Caco-2 (cell line): Measurements from ENCODE around the gene TLR1. TPM values are rescaled to one million over a fixed set of nuclear protein-coding genes. Genes with fewer than 3 reads are reported as not detected.

ENCODE experiments used
- BruUV-seq: library from RNA; stranded (reverse); fragments of 400-500 nt; replicated peaks from 2 replicates; lab custom pipeline; 2021; lab: Mats Ljungman, UMichigan
- CTCF ChIA-PET: fragments of 300-600 bp; sonication (Branson Sonifier 250); formaldehyde crosslinking; loops from one replicate; lab custom pipeline; 2022; ENCODE audit warnings: antibody characterized with exemption; lab: Charles Lee
- POLR2A ChIA-PET: fragments of 300-600 bp; sonication (Branson Sonifier 250); formaldehyde crosslinking; loops from one replicate; lab custom pipeline; 2022; ENCODE audit warnings: antibody characterized with exemption; lab: Charles Lee
- DNase-seq, 2 experiments: peaks; one replicate each; pipeline versions ENCODE4 v3.0.0 to v3.0.0-alpha.2; 2020 to 2022
- H3K27me3 ChIP-seq: replicated peaks from 2 replicates; pipeline ENCODE4 v1.6.0; 2011; ENCODE audit warnings: low read length; ENCODE audit not compliant: control insufficient read depth, insufficient read depth
- H3K36me3 ChIP-seq: 2 replicates; pipeline ENCODE4 v1.5.1; 2011; ENCODE audit warnings: low read length; ENCODE audit not compliant: control insufficient read depth, insufficient read depth
- H3K4me1 ChIP-seq: fragments of 250-450 bp; sonication (Bioruptor Pico); 2 replicates; pipeline ENCODE4 v1.5.1; 2020; ENCODE audit warnings: mild to moderate bottlenecking
- H3K4me3 ChIP-seq: 2 replicates; pipeline ENCODE4 v1.5.1; 2011; ENCODE audit warnings: low read depth, mild to moderate bottlenecking, control low read depth, low read length
- H3K9me3 ChIP-seq: fragments of 250-450 bp; sonication (Bioruptor Pico); 2 replicates; pipeline ENCODE4 v1.5.1; 2020; ENCODE audit warnings: mild to moderate bottlenecking, moderate library complexity
- H3K27ac Mint-ChIP-seq: one replicate; pipeline ENCODE4 v1.8.0; 2022; ENCODE audit warnings: mixed read lengths; ENCODE audit not compliant: unreplicated experiment
- H3K27me3 Mint-ChIP-seq: one replicate; pipeline ENCODE4 v1.8.0; 2022; ENCODE audit warnings: mixed read lengths; ENCODE audit not compliant: insufficient read depth, unreplicated experiment
- H3K36me3 Mint-ChIP-seq: one replicate; pipeline ENCODE4 v1.8.0; 2022; ENCODE audit warnings: mild to moderate bottlenecking, mixed read lengths; ENCODE audit not compliant: insufficient read depth, unreplicated experiment
- H3K4me1 Mint-ChIP-seq: one replicate; pipeline ENCODE4 v1.8.0; 2022; ENCODE audit warnings: low read depth, mixed read lengths; ENCODE audit not compliant: unreplicated experiment
- H3K4me3 Mint-ChIP-seq: one replicate; pipeline ENCODE4 v1.8.0; 2022; ENCODE audit warnings: mild to moderate bottlenecking, moderate library complexity, mixed read lengths; ENCODE audit not compliant: unreplicated experiment
- H3K9me3 Mint-ChIP-seq: one replicate; pipeline ENCODE4 v1.8.0; 2022; ENCODE audit warnings: mixed read lengths; ENCODE audit not compliant: unreplicated experiment
- CTCF ChIP-seq, 2 experiments: fragments of 200-600 bp in 1 of 2; IDR thresholded peaks; 1 replicate in 1 of 2; 2 replicates in 1 of 2; pipeline versions ENCODE4 v1.5.1 to v1.8.0; 2011 to 2022; ENCODE audit warnings: antibody characterized with exemption in 1 of 2, control low read depth in 1 of 2, inconsistent platforms in 1 of 2, low read depth in 1 of 2, low read length in 1 of 2, mild to moderate bottlenecking in 1 of 2, moderate library complexity in 1 of 2; ENCODE audit not compliant: insufficient read depth in 1 of 2, severe bottlenecking in 1 of 2, unreplicated experiment in 1 of 2
- intact Hi-C: fragments of 100-400 bp; cut with micrococcal nuclease; formaldehyde crosslinking; loops from one replicate; pipeline ENCODE4 v1.10.0; 2022; ENCODE audit not compliant: unreplicated experiment
- total RNA-seq: library from RNA; stranded (reverse); gene quantifications from 2 replicates; pipeline ENCODE4 v1.2.3, GENCODE V29; 2022

The TLR1 gene
- total RNA-seq, 1 experiment from 2014 or later: not detected

- H3K27me3 ChIP-seq: no peaks in the 10 kb centered on the region
- Mint-ChIP-seq H3K4me3 (no peak overlapping the region), H3K36me3 (no peaks in the 10 kb centered on the region), H3K9me3 (peaks cover 14% of the 10 kb centered on the region), H3K27me3 (no peaks in the 10 kb centered on the region), H3K27ac (no peak overlapping the region), H3K4me1 (no peaks in the 10 kb centered on the region)
- CTCF ChIA-PET: no interaction called here
- H3K9me3 ChIP-seq: peaks cover 8% of the 10 kb centered on the region
- DNase-seq: no peak
- H3K36me3 ChIP-seq: no peaks in the 10 kb centered on the region
- POLR2A ChIA-PET: no interaction called here
- BruUV-seq: no TSS peak
- H3K4me1 ChIP-seq: no peaks in the 10 kb centered on the region
- no peak overlapping the region for H3K4me3 ChIP-seq
- no peak for TF ChIP-seq CTCF (IDR thresholded peaks at IDR 0.05; ENCODE audit: insufficient read depth in 1 of 2, low read depth in 1 of 2, low read length in 1 of 2, severe bottlenecking in 1 of 2, unreplicated experiment in 1 of 2)
- intact Hi-C loops: loop anchor here (5.0 kb wide), 1 partner anchor 43 kb away; no protein-coding TSS in a partner anchor
These were observed 4.2 kb downstream of the TLR1 start for GRCh38 chr4:38800366-38800765.

- intact Hi-C loops: no loop called here
- no peaks in the 10 kb centered on the region for H3K9me3 ChIP-seq
- ChIA-PET POLR2A (no interaction called here), CTCF (no interaction called here)
- no peak for TF ChIP-seq CTCF (IDR thresholded peaks at IDR 0.05; ENCODE audit: insufficient read depth in 1 of 2, low read depth in 1 of 2, low read length in 1 of 2, severe bottlenecking in 1 of 2, unreplicated experiment in 1 of 2)
- H3K36me3 Mint-ChIP-seq: no peaks in the 10 kb centered on the region
- H3K27ac Mint-ChIP-seq: no peak overlapping the region
- no peaks in the 10 kb centered on the region for H3K9me3 Mint-ChIP-seq
- H3K4me3 ChIP-seq: no peak overlapping the region
- H3K4me3 Mint-ChIP-seq: no peak overlapping the region
- H3K4me1 ChIP-seq: no peaks in the 10 kb centered on the region
- no peaks in the 10 kb centered on the region for H3K27me3 ChIP-seq
- no peaks in the 10 kb centered on the region for H3K36me3 ChIP-seq
- H3K27me3 Mint-ChIP-seq: peaks cover 14% of the 10 kb centered on the region
- BruUV-seq: no TSS peak
- no peaks in the 10 kb centered on the region for H3K4me1 Mint-ChIP-seq
- no peak for DNase-seq
These were observed 9.5 kb downstream of the TLR1 start for GRCh38 chr4:38795087-38795486.

GRCh38 chr4:38794051-38794450, 10.5 kb downstream of the TLR1 start:
- CTCF ChIA-PET: no interaction called here
- no peak overlapping the region for H3K4me3 Mint-ChIP-seq
- no peaks in the 10 kb centered on the region for H3K9me3 Mint-ChIP-seq

More at GRCh38 chr4:38794051-38794450, 10.5 kb downstream of the TLR1 start:
- Histone ChIP-seq H3K9me3 (no peaks in the 10 kb centered on the region; the same call in 1 of the 2 replicates), H3K27me3 (no peaks in the 10 kb centered on the region), H3K36me3 (no peaks in the 10 kb centered on the region), H3K4me1 (no peaks in the 10 kb centered on the region), H3K4me3 (no peak overlapping the region)
- BruUV-seq: no TSS peak
- Mint-ChIP-seq H3K27me3 (peaks cover 14% of the 10 kb centered on the region), H3K4me1 (no peaks in the 10 kb centered on the region), H3K36me3 (no peaks in the 10 kb centered on the region), H3K27ac (no peak overlapping the region)
- POLR2A ChIA-PET: no interaction called here
- intact Hi-C loops: no loop called here
- DNase-seq: no peak
- no peak for TF ChIP-seq CTCF (IDR thresholded peaks at IDR 0.05; ENCODE audit: insufficient read depth in 1 of 2, low read depth in 1 of 2, low read length in 1 of 2, severe bottlenecking in 1 of 2, unreplicated experiment in 1 of 2)
